HL-60 (cell line): ENCODE measurements around the gene DGKE.

Experiments
- DNase-seq, 2 experiments: peaks; one replicate each; pipeline ENCODE4 v3.0.0-alpha.2; 2010 to 2020; ENCODE audit warnings: low read depth in 1 of 2, low spot score in 1 of 2
- H3K27ac ChIP-seq: fragments of 250-450 bp; sonication (Bioruptor Pico); replicated peaks from 2 replicates; pipeline ENCODE4 v1.5.1; 2020; ENCODE audit warnings: mild to moderate bottlenecking, moderate library complexity
- H3K27me3 ChIP-seq: fragments of 250-450 bp; sonication (Bioruptor Pico); 2 replicates; pipeline ENCODE4 v1.5.1; 2021; ENCODE audit warnings: mild to moderate bottlenecking, moderate library complexity; ENCODE audit not compliant: insufficient read depth, poor library complexity, severe bottlenecking
- H3K4me3 ChIP-seq: replicated peaks from 2 replicates; pipeline ENCODE4 v1.5.1; 2011; ENCODE audit warnings: mild to moderate bottlenecking, control low read depth, low read length; ENCODE audit not compliant: insufficient read depth
- CTCF ChIP-seq: IDR thresholded peaks from one replicate; pipeline ENCODE4 v1.5.1; 2011; ENCODE audit warnings: low read length, control low read depth, inconsistent platforms; ENCODE audit not compliant: insufficient read depth
- GABPA ChIP-seq: IDR thresholded peaks from 2 replicates; pipeline ENCODE4 v1.6.1; 2012; ENCODE audit warnings: low read depth
- POLR2AphosphoS5 ChIP-seq: IDR thresholded peaks from 2 replicates; pipeline ENCODE4 v1.6.1; 2012; ENCODE audit warnings: low read depth
- REST ChIP-seq: IDR thresholded peaks from 2 replicates; pipeline ENCODE4 v1.6.1; 2012; ENCODE audit warnings: low read depth; ENCODE audit not compliant: insufficient replicate concordance
- SPI1 ChIP-seq: IDR thresholded peaks from 2 replicates; pipeline ENCODE4 v1.6.1; 2012; ENCODE audit warnings: low read depth, mild to moderate bottlenecking, borderline replicate concordance

The DGKE gene

GRCh38 chr17:56912105-56912999 lies 78.4 kb downstream of the DGKE start:
- Histone ChIP-seq H3K4me3 (peak overlapping the region; percentile 91), H3K27me3 (no peaks in the 10 kb centered on the region), H3K27ac (peak overlapping the region; percentile 99)
- DNase-seq: no peak
- TF ChIP-seq POLR2AphosphoS5: peak; percentile 24; the same call in 1 of the 2 replicates
- TF ChIP-seq SPI1: no peak
- no peak for TF ChIP-seq CTCF
- no peak for TF ChIP-seq REST

- TF ChIP-seq REST (no peak), CTCF (no peak), GABPA (no peak), SPI1 (no peak), POLR2AphosphoS5 (no peak)
- peak overlapping the region; percentile 99 for H3K27ac ChIP-seq
Measured at GRCh38 chr17:56913000-56913311, 79.0 kb downstream of the DGKE start.

GRCh38 chr17:56913353-56913866 lies 79.5 kb downstream of the DGKE start:
- Histone ChIP-seq H3K27ac (peak overlapping the region; percentile 99), H3K27me3 (no peaks in the 10 kb centered on the region), H3K4me3 (peak overlapping the region; percentile 91)
- TF ChIP-seq REST (no peak), CTCF (no peak), GABPA (no peak), SPI1 (no peak)
- DNase-seq: no peak

More at GRCh38 chr17:56913000-56913311, 79.0 kb downstream of the DGKE start:
- H3K27me3 ChIP-seq: no peaks in the 10 kb centered on the region
- peak overlapping the region; percentile 91 for H3K4me3 ChIP-seq
- DNase-seq: no peak
